ENCODE data around the gene INSL3. TPM values are rescaled to one million over a fixed set of nuclear protein-coding genes. Genes with fewer than 3 reads are reported as not detected.
A peak's percentile ranks its signal among the peaks of the same experiment; 100 is the strongest.

INSL3 gene
- total and polyA plus RNA-seq, 2 of the 13 experiments (the other 11 are each of a cell fraction or from before 2014, with no cell fraction given): 0.30 TPM; not detected in 1

- TF ChIP-seq IRF9 (CRISPR knock-in tag; IDR thresholded peaks at IDR 0.05; ENCODE audit: borderline replicate concordance) (no peak), HNF4G (IDR thresholded peaks at IDR 0.05; ENCODE audit: borderline replicate concordance, low read depth, low read length) (no peak), HNF4G (CRISPR knock-in tag; IDR thresholded peaks at IDR 0.05; ENCODE audit: borderline replicate concordance, low read depth) (no peak)
Observed at GRCh38 chr19:17778968-17779929, 42.1 kb downstream of the INSL3 start (continued).

- 55% methylated on average over 21 of the region's 37 CpGs for WGBS (ENCODE audit: low lambda C conversion rate)
- no peaks in the 10 kb centered on the region for H3K9me3 ChIP-seq (ENCODE audit: low read length)
- ATAC-seq: peak; percentile 68
- peak; percentile 40 for DNase-seq (ENCODE audit: low spot score)
- in situ Hi-C loops (cut with HindIII; ENCODE audit: extremely low pct_ligation_motif_present, low pct_unique_long_range_greater_than_20kb) (no loop called here), intact Hi-C loops (cut with micrococcal nuclease; ENCODE audit: unreplicated experiment) (no loop called here)
- FAIRE-seq: no peak
- ChIA-PET POLR2A (interaction anchor here (1.2 kb wide), 1 partner anchor 17 kb away, joined by 3 read pairs; the partner anchor contains the start of gene B3GNT3), CTCF (ENCODE audit: low intra/inter-chr PET ratio, low total read pairs) (no interaction called here)
- no TSS peak for BruUV-seq (replicated peaks)
- no peaks in the 10 kb centered on the region for H4K20me1 ChIP-seq (ENCODE audit: insufficient read depth, low read length)
- no peak overlapping the region for H2AFZ ChIP-seq (ENCODE audit: low read length)
- peak overlapping the region; percentile 42 for H3K4me2 ChIP-seq (ENCODE audit: low read depth, low read length)
- no peaks in the 10 kb centered on the region for H3K27me3 ChIP-seq (ENCODE audit: control insufficient read depth in 1 of 2, insufficient read depth in 2 of 2, low read length in 2 of 2)
- H3K36me3 ChIP-seq (replicated peaks in 1 of 2; ENCODE audit: control insufficient read depth in 1 of 2, insufficient read depth in 2 of 2, low read length in 2 of 2): no peaks in the 10 kb centered on the region
- H3K9ac ChIP-seq (ENCODE audit: insufficient read depth, low read depth, low read length): no peak overlapping the region
- no peak overlapping the region for H3K27ac ChIP-seq (ENCODE audit: extremely low read length, insufficient read depth, low read length)
- peak overlapping the region in 2 of 3 experiments; percentile 38 to 43; a peak in 4 of 6 replicates for H3K4me3 ChIP-seq (replicated peaks in 1 of 3; ENCODE audit: insufficient read depth in 1 of 3, low read depth in 2 of 3, low read length in 3 of 3)
- H3K4me1 ChIP-seq (ENCODE audit: insufficient read depth, low read length): peaks cover 8% of the 10 kb centered on the region; the same call in 1 of the 2 replicates
- H3K79me2 ChIP-seq (ENCODE audit: insufficient read depth, low read length): no peaks in the 10 kb centered on the region
- TF ChIP-seq ETV5 (CRISPR knock-in tag; IDR thresholded peaks at IDR 0.05; ENCODE audit: borderline replicate concordance): no peak
- no peak for TF ChIP-seq ZNF430 (CRISPR knock-in tag; IDR thresholded peaks at IDR 0.05)
- TF ChIP-seq TBX2 (CRISPR knock-in tag; IDR thresholded peaks at IDR 0.05; ENCODE audit: borderline replicate concordance): no peak
- no peak for TF ChIP-seq ZNF274 (CRISPR knock-in tag; IDR thresholded peaks at IDR 0.05)
- TF ChIP-seq EZH2 (conservative IDR thresholded peaks at IDR 0.05; ENCODE audit: low read depth, low read length): no peak
- TF ChIP-seq NPAS2 (CRISPR knock-in tag; IDR thresholded peaks at IDR 0.05; ENCODE audit: borderline replicate concordance): no peak
- no peak for TF ChIP-seq HIVEP1 (CRISPR knock-in tag; IDR thresholded peaks at IDR 0.05)
- 0 out of 2 replicates have a peak, but pooled peaks have one; percentile 34 for TF ChIP-seq ZNF703 (CRISPR knock-in tag; IDR thresholded peaks at IDR 0.05; ENCODE audit: borderline replicate concordance)
- no peak for TF ChIP-seq EHMT2 (IDR thresholded peaks at IDR 0.05; ENCODE audit: borderline replicate concordance, low read depth, low read length)
- no peak for TF ChIP-seq SP1 (IDR thresholded peaks at IDR 0.05)
- TF ChIP-seq SP1 (CRISPR knock-in tag; IDR thresholded peaks at IDR 0.05): 0 out of 2 replicates have a peak, but pooled peaks have one; percentile 17
- TF ChIP-seq SP5 (CRISPR knock-in tag; IDR thresholded peaks at IDR 0.05; ENCODE audit: borderline replicate concordance, low read depth): 0 out of 2 replicates have a peak, but pooled peaks have one; percentile 7
- no peak for TF ChIP-seq DDIT3 (CRISPR knock-in tag; IDR thresholded peaks at IDR 0.05)
- peak; percentile 24; the same call in 1 of the 2 replicates for TF ChIP-seq MYC (CRISPR knock-in tag; IDR thresholded peaks at IDR 0.05; ENCODE audit: borderline replicate concordance)
- no peak for TF ChIP-seq HNRNPK (IDR thresholded peaks at IDR 0.05; ENCODE audit: low read depth, low read length, poor library complexity, severe bottlenecking)
- TF ChIP-seq ZNF639 (CRISPR knock-in tag; conservative IDR thresholded peaks at IDR 0.05): no peak
Observed at GRCh38 chr19:17778251-17778967, 42.9 kb downstream of the INSL3 start.
